ENCODE measurements around the gene WNT5A. TPM values are rescaled to one million over a fixed set of nuclear protein-coding genes. Genes with fewer than 3 reads are reported as not detected.
A peak's percentile ranks its signal among the peaks of the same experiment; 100 is the strongest.

The WNT5A gene
- total RNA-seq, 1 donor = 145 TPM

GRCh38 chr3:55527361-55527760 is 40.3 kb upstream of the WNT5A start:
- no peak for DNase-seq (ENCODE audit: insufficient read length, low spot score, missing footprints)
- no peaks in the 10 kb centered on the region for H3K9me3 ChIP-seq (ENCODE audit: low read depth, low read length)
- no peaks in the 10 kb centered on the region for H3K79me2 ChIP-seq (ENCODE audit: insufficient read depth, low read length)
- no peak overlapping the region for H3K4me2 ChIP-seq (ENCODE audit: insufficient read depth, low read length)
- no peaks in the 10 kb centered on the region for H4K20me1 ChIP-seq (ENCODE audit: insufficient read depth, low read length)
- H3K4me3 ChIP-seq (ENCODE audit: insufficient read depth, low read length) = no peak overlapping the region
- no peak overlapping the region for H2AFZ ChIP-seq (ENCODE audit: low read length)
- H3K27ac ChIP-seq (ENCODE audit: low read depth, low read length) = no peak overlapping the region
- H3K4me1 ChIP-seq (ENCODE audit: insufficient read depth, low read length) = peaks cover 16% of the 10 kb centered on the region
- TF ChIP-seq CTCF (IDR thresholded peaks at IDR 0.05; ENCODE audit: extremely low read depth, low read depth, low read length) = no peak
- peaks cover 4% of the 10 kb centered on the region for H3K27me3 ChIP-seq (ENCODE audit: insufficient read depth, low read length)
- H3K36me3 ChIP-seq (ENCODE audit: insufficient read depth, low read length) = no peaks in the 10 kb centered on the region

DNA sequence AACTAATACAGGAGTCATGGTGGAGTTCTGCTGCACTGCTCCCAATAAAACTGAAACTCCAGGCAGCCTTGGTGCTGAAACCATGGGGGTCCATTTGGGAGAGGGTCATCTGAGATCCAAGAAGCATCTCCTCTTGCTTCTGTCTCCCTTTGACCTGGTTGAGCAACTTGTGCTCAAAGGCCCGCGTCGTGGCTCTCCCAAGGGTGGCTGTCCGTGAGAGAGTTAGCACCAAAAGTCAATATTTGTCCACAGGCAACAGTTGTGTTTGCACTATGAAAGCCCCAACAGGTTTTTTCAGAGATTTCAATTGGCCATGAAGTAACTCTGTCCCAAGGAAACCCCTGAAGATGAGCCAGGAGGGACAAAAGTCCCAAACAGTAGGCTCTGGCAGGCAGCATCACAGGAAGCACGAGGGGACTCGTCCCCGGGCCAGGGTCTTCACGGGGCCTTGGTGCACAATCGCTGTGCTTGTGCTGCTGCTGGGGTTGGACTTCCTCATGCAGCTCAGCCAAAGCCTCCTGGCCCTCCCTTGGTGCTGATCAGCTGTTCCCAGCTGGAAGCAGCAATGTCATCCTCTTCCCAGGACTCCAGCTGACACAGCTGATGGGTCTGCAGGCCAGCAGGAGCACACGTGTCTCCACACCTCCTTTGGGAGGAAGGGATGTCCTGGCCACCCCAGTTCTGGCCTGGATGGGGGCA is 39.4 kb upstream of the WNT5A start:
- no peak overlapping the region for H2AFZ ChIP-seq (ENCODE audit: low read length)
- H3K27ac ChIP-seq (ENCODE audit: low read depth, low read length) = no peak overlapping the region
- H3K27me3 ChIP-seq (ENCODE audit: insufficient read depth, low read length) = peaks cover 4% of the 10 kb centered on the region
- H3K79me2 ChIP-seq (ENCODE audit: insufficient read depth, low read length) = no peaks in the 10 kb centered on the region
- TF ChIP-seq CTCF (IDR thresholded peaks at IDR 0.05; ENCODE audit: extremely low read depth, low read depth, low read length) = no peak
- no peaks in the 10 kb centered on the region for H3K9me3 ChIP-seq (ENCODE audit: low read depth, low read length)
- peaks cover 20% of the 10 kb centered on the region for H3K4me1 ChIP-seq (ENCODE audit: insufficient read depth, low read length)
- no peak overlapping the region for H3K4me3 ChIP-seq (ENCODE audit: insufficient read depth, low read length)
- no peak overlapping the region for H3K4me2 ChIP-seq (ENCODE audit: insufficient read depth, low read length)
- no peaks in the 10 kb centered on the region for H4K20me1 ChIP-seq (ENCODE audit: insufficient read depth, low read length)
- no peak for DNase-seq (ENCODE audit: insufficient read length, low spot score, missing footprints)
- H3K36me3 ChIP-seq (ENCODE audit: insufficient read depth, low read length) = no peaks in the 10 kb centered on the region

GRCh38 chr3:55525436-55525835 is 38.3 kb upstream of the WNT5A start:
- Histone ChIP-seq H4K20me1 (ENCODE audit: insufficient read depth, low read length) (no peaks in the 10 kb centered on the region), H3K27me3 (ENCODE audit: insufficient read depth, low read length) (peaks cover 4% of the 10 kb centered on the region), H3K36me3 (ENCODE audit: insufficient read depth, low read length) (no peaks in the 10 kb centered on the region), H3K79me2 (ENCODE audit: insufficient read depth, low read length) (no peaks in the 10 kb centered on the region), H3K4me1 (ENCODE audit: insufficient read depth, low read length) (peaks cover 23% of the 10 kb centered on the region), H3K27ac (ENCODE audit: low read depth, low read length) (no peak overlapping the region), H2AFZ (ENCODE audit: low read length) (no peak overlapping the region), H3K9me3 (ENCODE audit: low read depth, low read length) (no peaks in the 10 kb centered on the region), H3K4me2 (ENCODE audit: insufficient read depth, low read length) (no peak overlapping the region), H3K4me3 (ENCODE audit: insufficient read depth, low read length) (no peak overlapping the region)
- no peak for DNase-seq (ENCODE audit: insufficient read length, low spot score, missing footprints)
- TF ChIP-seq CTCF (IDR thresholded peaks at IDR 0.05; ENCODE audit: extremely low read depth, low read depth, low read length) = no peak

DNA sequence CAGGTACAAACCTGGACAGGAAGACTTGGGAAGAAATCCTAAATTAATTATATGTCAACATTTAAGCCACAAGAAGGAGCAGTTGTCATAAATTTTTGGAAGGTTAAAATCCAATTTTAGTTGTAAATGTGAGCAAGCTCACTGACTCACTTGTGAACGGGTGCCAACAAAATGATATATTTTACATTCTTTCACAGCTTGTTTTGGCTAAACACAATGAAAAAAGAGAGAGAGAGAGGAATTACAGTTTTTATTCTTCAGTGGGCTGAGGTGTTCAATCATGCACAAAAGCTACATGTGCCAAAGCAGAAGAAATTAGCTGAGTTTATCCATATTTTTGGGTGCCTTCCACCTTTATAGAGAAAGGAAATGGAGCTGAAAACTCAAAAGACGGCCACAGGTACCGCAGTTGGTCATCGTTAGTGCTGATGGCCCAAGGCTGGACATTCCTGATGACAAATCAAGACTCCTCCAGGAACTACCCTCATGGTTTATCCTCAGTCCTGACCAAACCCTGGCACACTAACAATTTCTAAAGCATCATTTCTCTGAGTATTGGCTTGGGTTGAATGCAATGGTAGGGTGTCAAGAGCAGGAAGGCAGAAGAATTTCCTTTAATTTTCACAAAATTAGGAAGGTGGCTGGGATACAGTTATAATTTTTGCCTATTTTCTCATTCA is 37.6 kb upstream of the WNT5A start:
- Histone ChIP-seq H3K4me3 (ENCODE audit: insufficient read depth, low read length) (no peak overlapping the region), H3K4me2 (ENCODE audit: insufficient read depth, low read length) (peak overlapping the region; percentile 74), H3K4me1 (ENCODE audit: insufficient read depth, low read length) (peaks cover 23% of the 10 kb centered on the region), H4K20me1 (ENCODE audit: insufficient read depth, low read length) (no peaks in the 10 kb centered on the region), H3K27ac (ENCODE audit: low read depth, low read length) (no peak overlapping the region), H2AFZ (ENCODE audit: low read length) (no peak overlapping the region), H3K36me3 (ENCODE audit: insufficient read depth, low read length) (no peaks in the 10 kb centered on the region), H3K9me3 (ENCODE audit: low read depth, low read length) (no peaks in the 10 kb centered on the region), H3K79me2 (ENCODE audit: insufficient read depth, low read length) (no peaks in the 10 kb centered on the region), H3K27me3 (ENCODE audit: insufficient read depth, low read length) (peaks cover 4% of the 10 kb centered on the region)
- peak; percentile 90 for DNase-seq (ENCODE audit: insufficient read length, low spot score, missing footprints)
- TF ChIP-seq CTCF (IDR thresholded peaks at IDR 0.05; ENCODE audit: extremely low read depth, low read depth, low read length) = no peak

Measured in osteoblast (primary cell).